GM10248 (cell line): ENCODE data around the gene PLCH1.

Experiments used
- CTCF ChIA-PET: fragments of 300-600 bp; sonication (Branson Sonifier 250); formaldehyde crosslinking; extraction: SDS; loops from one replicate; lab custom pipeline; 2021; ENCODE audit warnings: antibody characterized with exemption; lab: Yijun Ruan, JAX
- POLR2A ChIA-PET: fragments of 350-650 bp; sonication (Branson Sonifier 250); formaldehyde crosslinking; extraction: SDS; loops from one replicate; lab custom pipeline; 2020; ENCODE audit warnings: antibody characterized with exemption; lab: Yijun Ruan, JAX
- DNase-seq: peaks from one replicate; pipeline ENCODE4 v3.0.0; 2012; ENCODE audit errors: extremely low spot score
- TF ChIP-seq, protein P1 (sequence below): IDR thresholded peaks from 2 replicates; pipeline ENCODE4 v1.5.1; 2012; ENCODE audit warnings: mild to moderate bottlenecking, low read depth; ENCODE audit errors: extremely low read depth, missing control alignments, control extremely low read depth

The PLCH1 gene

DNA sequence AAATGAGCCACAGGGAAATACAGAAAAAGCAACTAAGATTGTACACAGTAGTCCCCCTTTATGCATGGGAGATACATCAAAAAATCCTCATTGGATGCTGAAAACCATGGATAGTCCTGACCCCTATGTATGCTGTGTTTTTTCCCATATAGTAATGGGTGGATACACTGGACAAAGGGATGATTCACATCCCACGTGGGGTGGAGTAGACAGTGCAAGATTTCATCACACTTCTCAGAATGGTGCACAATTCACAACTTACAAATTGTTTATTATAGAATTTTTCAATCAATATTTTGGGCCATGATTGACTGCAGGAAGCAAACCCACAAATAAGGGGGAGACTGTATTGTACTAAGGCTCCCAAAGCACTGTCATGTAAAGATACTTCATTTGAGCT, 227.0 kb downstream of the PLCH1 start:
- TF ChIP-seq, protein P1, sequence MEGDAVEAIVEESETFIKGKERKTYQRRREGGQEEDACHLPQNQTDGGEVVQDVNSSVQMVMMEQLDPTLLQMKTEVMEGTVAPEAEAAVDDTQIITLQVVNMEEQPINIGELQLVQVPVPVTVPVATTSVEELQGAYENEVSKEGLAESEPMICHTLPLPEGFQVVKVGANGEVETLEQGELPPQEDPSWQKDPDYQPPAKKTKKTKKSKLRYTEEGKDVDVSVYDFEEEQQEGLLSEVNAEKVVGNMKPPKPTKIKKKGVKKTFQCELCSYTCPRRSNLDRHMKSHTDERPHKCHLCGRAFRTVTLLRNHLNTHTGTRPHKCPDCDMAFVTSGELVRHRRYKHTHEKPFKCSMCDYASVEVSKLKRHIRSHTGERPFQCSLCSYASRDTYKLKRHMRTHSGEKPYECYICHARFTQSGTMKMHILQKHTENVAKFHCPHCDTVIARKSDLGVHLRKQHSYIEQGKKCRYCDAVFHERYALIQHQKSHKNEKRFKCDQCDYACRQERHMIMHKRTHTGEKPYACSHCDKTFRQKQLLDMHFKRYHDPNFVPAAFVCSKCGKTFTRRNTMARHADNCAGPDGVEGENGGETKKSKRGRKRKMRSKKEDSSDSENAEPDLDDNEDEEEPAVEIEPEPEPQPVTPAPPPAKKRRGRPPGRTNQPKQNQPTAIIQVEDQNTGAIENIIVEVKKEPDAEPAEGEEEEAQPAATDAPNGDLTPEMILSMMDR: no peak
- POLR2A ChIA-PET: no interaction called here
- DNase-seq: no peak
- CTCF ChIA-PET: no interaction called here

DNA sequence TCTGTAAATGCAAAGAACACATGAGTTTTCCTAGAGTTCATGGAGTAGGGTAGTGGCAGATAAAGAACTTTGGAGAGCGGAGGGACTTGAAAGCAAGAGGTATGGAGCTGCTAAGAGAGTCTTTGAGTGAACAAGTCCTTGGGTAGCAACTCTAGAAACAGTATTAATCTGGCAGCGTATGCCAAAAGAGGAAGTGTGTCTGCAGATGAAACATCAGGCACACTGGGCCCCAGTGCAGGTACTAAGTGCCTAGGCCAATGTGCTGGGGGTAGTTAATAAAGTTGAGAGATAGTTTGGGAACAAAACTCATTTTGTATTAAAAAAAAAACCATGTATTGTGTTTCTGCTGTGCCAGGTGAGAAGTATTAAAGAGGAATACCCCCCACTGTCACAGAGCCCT, 228.4 kb downstream of the PLCH1 start:
- no peak for DNase-seq
- TF ChIP-seq, protein P1: no peak
- ChIA-PET POLR2A (no interaction called here), CTCF (no interaction called here)

DNA sequence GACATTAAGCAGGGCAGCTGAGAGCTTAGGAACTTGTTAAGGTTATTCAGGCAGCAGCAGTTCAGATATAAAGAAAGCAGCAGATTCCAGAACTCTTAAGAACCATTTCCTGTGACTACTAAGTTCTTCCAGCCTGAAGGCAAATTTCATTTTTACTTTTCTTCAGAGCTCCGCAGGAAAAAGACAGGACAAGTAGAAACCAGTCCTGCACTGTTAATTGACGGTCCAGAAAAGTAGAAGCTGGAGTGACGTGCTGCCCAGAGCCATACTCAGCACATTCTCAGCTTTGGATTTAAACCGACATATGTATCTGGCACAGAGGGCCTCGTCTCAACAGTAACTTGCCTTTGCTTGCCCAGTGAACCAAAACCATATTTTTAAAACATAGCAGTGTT, 232.0 kb downstream of the PLCH1 start:
- POLR2A ChIA-PET: no interaction called here
- CTCF ChIA-PET: interaction anchor here (0.8 kb wide), 1 partner anchor 9 kb away, joined by 3 read pairs; no protein-coding TSS in a partner anchor
- no peak for DNase-seq
- TF ChIP-seq, protein P1: no peak

DNA sequence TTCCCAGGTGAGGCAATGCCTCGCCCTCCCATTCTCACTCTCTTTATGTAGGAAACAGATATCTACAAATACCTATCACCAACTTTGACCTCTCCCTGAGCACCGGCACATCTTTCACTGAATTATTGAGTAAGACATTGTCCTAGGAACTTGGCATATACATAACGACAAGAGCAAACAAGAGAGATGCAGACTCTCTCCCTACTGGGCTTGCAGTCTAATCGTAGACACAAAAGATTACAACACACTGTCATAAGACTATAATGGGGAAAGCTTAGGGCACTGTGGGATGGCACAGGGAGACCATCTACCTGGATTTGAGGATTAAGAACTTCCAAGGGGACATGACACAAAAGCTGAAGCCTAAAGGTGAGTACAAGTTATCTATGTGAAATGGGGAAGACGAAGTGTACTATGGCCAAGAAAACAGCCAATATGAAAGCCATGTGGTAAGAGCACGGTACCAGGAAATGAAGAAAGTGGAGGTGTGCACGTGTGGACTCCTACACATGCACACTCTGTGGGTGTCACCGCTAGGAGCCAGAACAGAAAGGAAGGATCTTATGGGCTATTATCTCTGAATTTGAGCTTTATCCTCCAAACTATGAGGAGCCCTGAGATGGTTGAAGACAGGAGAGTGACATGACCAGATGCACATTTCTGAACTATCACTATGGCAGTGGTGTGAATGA, 232.6 kb downstream of the PLCH1 start:
- DNase-seq: no peak
- ChIA-PET POLR2A (no interaction called here), CTCF (interaction anchor here (0.8 kb wide), 1 partner anchor 10 kb away, joined by 3 read pairs; no protein-coding TSS in a partner anchor)
- TF ChIP-seq, protein P1: no peak

DNA sequence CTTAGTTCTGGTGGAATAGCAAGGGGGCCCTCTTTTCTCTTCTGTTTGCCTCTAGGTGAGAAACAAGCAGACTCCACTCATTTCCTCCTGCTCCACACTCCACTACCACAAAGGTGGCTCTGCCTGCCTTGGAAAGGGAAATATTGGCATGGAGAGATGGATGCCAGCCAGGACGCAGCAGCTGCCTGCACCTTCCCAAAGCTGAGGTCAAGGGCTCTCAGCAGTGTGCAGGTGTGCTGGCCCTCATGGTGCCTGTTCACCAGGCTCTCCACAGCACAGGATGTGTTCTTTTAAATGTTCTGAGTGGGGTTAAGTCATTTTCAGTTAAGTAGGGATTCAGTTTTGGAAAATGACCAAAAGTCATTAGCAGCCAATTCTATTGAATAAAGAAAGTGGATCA, 240.2 kb downstream of the PLCH1 start:
- POLR2A ChIA-PET: no interaction called here

DNA sequence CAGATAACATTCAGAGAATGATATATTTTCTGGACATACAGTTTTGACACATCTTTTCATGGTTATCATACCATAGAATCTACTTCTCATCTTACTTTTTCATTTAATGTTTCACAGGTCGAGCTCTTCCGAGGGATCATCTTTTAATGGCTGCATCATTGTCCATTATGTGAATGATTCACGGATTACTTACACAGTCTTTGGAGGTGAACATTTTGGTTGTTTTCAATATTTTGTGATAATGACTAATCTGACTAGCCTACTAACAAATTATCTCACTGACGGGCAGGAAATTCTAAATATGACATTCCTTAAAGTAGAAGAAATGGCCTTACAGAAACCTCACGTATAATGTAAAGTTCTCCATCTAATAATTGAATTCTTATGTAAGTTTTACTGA, 242.2 kb downstream of the PLCH1 start:
- no peak for DNase-seq
- CTCF ChIA-PET: no interaction called here
- POLR2A ChIA-PET: no interaction called here
- TF ChIP-seq, protein P1: no peak

More for the DNA sequence above, 240.2 kb downstream of the PLCH1 start:
- DNase-seq: no peak
- CTCF ChIA-PET: no interaction called here
- TF ChIP-seq, protein P1: no peak
